Measurements from ENCODE around the gene SLC22A5. TPM values are rescaled to one million over a fixed set of nuclear protein-coding genes. Genes with fewer than 3 reads are reported as not detected.

Gene SLC22A5
- total and polyA plus RNA-seq, 2 donors (not counting 1 experiment from before 2014, with no cell fraction given) = 5.7 to 12.9 TPM

DNA sequence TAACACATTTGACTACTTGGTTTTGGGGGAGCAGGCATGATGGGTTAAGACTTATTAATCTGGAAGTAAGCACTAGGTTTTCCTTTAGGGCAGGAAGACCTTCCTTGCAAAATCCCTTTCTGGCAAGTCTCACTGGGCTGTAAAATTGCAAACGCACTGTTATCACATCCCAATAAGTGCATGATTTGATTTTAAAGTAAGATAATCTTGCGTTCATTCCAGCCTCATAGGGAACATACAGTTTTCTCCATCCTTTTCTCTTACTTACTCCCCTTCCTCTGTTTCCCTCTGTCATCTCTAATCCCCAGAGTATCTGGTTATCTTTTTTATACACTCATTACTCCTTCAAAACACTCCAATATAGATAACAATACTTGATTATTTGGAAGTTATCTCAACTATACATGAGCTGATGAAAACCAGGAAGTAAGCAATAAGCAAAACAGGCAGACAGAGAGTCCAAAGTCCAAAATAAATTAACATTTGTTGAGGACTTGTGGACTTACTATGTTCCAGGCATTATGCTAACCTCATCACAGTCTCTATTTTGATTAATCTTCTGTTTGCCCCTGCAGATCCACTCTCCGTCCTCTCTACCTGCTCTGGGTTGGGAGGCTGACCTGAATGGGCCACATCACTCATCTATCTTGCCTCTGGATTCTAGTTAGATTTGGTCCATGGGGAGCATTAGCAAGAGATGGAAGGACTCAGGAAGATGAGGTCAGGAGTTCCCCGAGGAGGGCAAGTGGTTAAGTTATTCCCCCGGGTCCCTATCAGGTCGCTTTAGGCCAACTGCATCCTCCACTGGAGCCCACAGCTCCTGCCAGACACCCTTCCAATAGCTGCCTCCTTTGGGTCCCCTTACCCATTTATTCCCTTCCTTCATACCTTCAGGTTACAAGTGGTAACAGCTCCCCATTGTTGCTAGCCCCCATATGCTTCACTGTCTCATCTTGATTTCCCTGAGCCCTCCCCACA is 60.2 kb downstream of the SLC22A5 start:
- Histone ChIP-seq H3K4me1 (ENCODE audit: control insufficient read depth in 2 of 2, insufficient read depth in 2 of 2, low read length in 2 of 2) (peaks cover 79% of the 10 kb centered on the region in 2 donors), H3K9me3 (ENCODE audit: control extremely low read depth in 1 of 3, control insufficient read depth in 2 of 3, insufficient read depth in 1 of 3, low read length in 2 of 3) (no peaks in the 10 kb centered on the region), H2AFZ (ENCODE audit: insufficient read depth, low read depth, low read length, poor library complexity, severe bottlenecking) (no peak overlapping the region), H3K4me2 (replicated peaks; ENCODE audit: low read depth, low read length, poor library complexity, severe bottlenecking) (peak overlapping the region; percentile 68), H4K20me1 (ENCODE audit: control insufficient read depth, insufficient read depth, low read length, poor library complexity, severe bottlenecking) (peaks cover 57% of the 10 kb centered on the region), H3K9ac (ENCODE audit: low read length) (no peak overlapping the region), H3K36me3 (replicated peaks in 1 of 2; ENCODE audit: control extremely low read depth in 1 of 2, control insufficient read depth in 1 of 2, extremely low read depth in 1 of 2, insufficient read depth in 2 of 2, low read length in 1 of 2) (peaks cover 0 to 28% of the 10 kb centered on the region in 2 experiments), H3K27ac (ENCODE audit: low read length in 2 of 2) (peak overlapping the region; percentile 3 to 94), H3K27me3 (replicated peaks in 1 of 4; ENCODE audit: control extremely low read depth in 1 of 4, control insufficient read depth in 3 of 4, insufficient read depth in 4 of 4, low read length in 3 of 4) (no peaks in the 10 kb centered on the region), H3K4me3 (ENCODE audit: control extremely low read depth in 1 of 5, extremely low read depth in 1 of 5, insufficient read depth in 1 of 5, low read depth in 2 of 5, low read length in 4 of 5) (no peak overlapping the region), H3K79me2 (ENCODE audit: control insufficient read depth, insufficient read depth, low read length) (peaks cover 96% of the 10 kb centered on the region)
- H3K4me3 Mint-ChIP-seq = peak overlapping the region; percentile 24
- DNase-seq (no peak), ATAC-seq (ENCODE audit: low read depth) (no peak)
- H3K9me3 Mint-ChIP-seq (ENCODE audit: insufficient read depth) = no peaks in the 10 kb centered on the region
- H3K27me3 Mint-ChIP-seq = no peaks in the 10 kb centered on the region
- H3K27ac Mint-ChIP-seq = peak overlapping the region; percentile 93
- intact Hi-C loops (cut with micrococcal nuclease) = no loop called here
- ChIA-PET POLR2A (interaction anchor here (0.8 to 1.9 kb wide), 5 partner anchors 10 to 49 kb away, joined by 3 to 6 read pairs (median 3); no protein-coding TSS in a partner anchor), CTCF (interaction anchor here (1.1 to 11.2 kb wide), 6 partner anchors 8 to 71 kb away, joined by 3 to 127 read pairs (median 32); partner anchors contain the start of gene IRF1)
- WGBS (ENCODE audit: insufficient coverage) = 13% methylated on average over 3 of the region's 6 CpGs
- peaks cover 91% of the 10 kb centered on the region for H3K4me1 Mint-ChIP-seq
- TF ChIP-seq EZH2 (IDR thresholded peaks at IDR 0.05; ENCODE audit: borderline replicate concordance, insufficient read depth, low read depth, low read length, poor library complexity, severe bottlenecking) = no peak
- TF ChIP-seq, protein P1, sequence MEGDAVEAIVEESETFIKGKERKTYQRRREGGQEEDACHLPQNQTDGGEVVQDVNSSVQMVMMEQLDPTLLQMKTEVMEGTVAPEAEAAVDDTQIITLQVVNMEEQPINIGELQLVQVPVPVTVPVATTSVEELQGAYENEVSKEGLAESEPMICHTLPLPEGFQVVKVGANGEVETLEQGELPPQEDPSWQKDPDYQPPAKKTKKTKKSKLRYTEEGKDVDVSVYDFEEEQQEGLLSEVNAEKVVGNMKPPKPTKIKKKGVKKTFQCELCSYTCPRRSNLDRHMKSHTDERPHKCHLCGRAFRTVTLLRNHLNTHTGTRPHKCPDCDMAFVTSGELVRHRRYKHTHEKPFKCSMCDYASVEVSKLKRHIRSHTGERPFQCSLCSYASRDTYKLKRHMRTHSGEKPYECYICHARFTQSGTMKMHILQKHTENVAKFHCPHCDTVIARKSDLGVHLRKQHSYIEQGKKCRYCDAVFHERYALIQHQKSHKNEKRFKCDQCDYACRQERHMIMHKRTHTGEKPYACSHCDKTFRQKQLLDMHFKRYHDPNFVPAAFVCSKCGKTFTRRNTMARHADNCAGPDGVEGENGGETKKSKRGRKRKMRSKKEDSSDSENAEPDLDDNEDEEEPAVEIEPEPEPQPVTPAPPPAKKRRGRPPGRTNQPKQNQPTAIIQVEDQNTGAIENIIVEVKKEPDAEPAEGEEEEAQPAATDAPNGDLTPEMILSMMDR (IDR thresholded peaks at IDR 0.05) = no peak
